ENCODE measurements around the gene PDZD7. TPM values are rescaled to one million over a fixed set of nuclear protein-coding genes. Genes with fewer than 3 reads are reported as not detected.

PDZD7 gene
- total and polyA plus RNA-seq, 10 donors, result 0.17 to 2.3 (median 1.1) TPM

- DNase-seq, result no peak
- Histone ChIP-seq H3K27me3 (replicated peaks in 1 of 7) (peaks cover 0 to under 1% (median 0%) of the 10 kb centered on the region in 7 donors), H3K27ac (no peak overlapping the region), H3K9me3 (no peaks in the 10 kb centered on the region), H3K4me3 (no peak overlapping the region), H3K36me3 (peaks cover 0 to 23% (median 17%) of the 10 kb centered on the region in 6 donors), H3K4me1 (peaks cover 10 to 63% (median 24%) of the 10 kb centered on the region in 6 donors)
- intact Hi-C loops (cut with DNase I; ENCODE audit: low total_unique reads), result no loop called here
- TF ChIP-seq CTCF (IDR thresholded peaks at IDR 0.05 in 8 of 11, conservative IDR thresholded peaks at IDR 0.05 in 3 of 11) (no peak), POLR2AphosphoS5 (IDR thresholded peaks at IDR 0.05) (no peak), POLR2A (IDR thresholded peaks at IDR 0.05) (no peak)
- 87 to 95% (median 91%) methylated on average over 4 to 22 of the region's 22 CpGs for WGBS, 5 donors
These were observed 20.6 kb downstream of the PDZD7 start for GRCh38 chr10:101010329-101010728.

GRCh38 chr10:101008823-101009423, 22.0 kb downstream of the PDZD7 start:
- no peak overlapping the region for H3K4me3 ChIP-seq
- no peak for TF ChIP-seq POLR2AphosphoS5 (IDR thresholded peaks at IDR 0.05)
- no peak for TF ChIP-seq POLR2A (IDR thresholded peaks at IDR 0.05)
- no peak for TF ChIP-seq CTCF (IDR thresholded peaks at IDR 0.05 in 8 of 11, conservative IDR thresholded peaks at IDR 0.05 in 3 of 11)
- WGBS, 5 donors, result 82 to 90% (median 84%) methylated on average over 6 of the region's 6 CpGs
- no peaks in the 10 kb centered on the region for H3K9me3 ChIP-seq
- peaks cover 0 to 37% (median 23%) of the 10 kb centered on the region in 6 donors for H3K36me3 ChIP-seq
- H3K27me3 ChIP-seq (replicated peaks in 1 of 7), result no peaks in the 10 kb centered on the region
- intact Hi-C loops (cut with DNase I; ENCODE audit: low total_unique reads), result no loop called here
- no peak for DNase-seq
- peak overlapping the region in 2 of 8 donors; percentile 23 to 45 for H3K27ac ChIP-seq
- peaks cover 10 to 65% (median 22%) of the 10 kb centered on the region in 6 donors for H3K4me1 ChIP-seq

GRCh38 chr10:101007915-101008822, 22.8 kb downstream of the PDZD7 start:
- intact Hi-C loops (cut with DNase I; ENCODE audit: low total_unique reads), result no loop called here
- no peak for DNase-seq
- Histone ChIP-seq H3K4me1 (peaks cover 6 to 65% (median 19%) of the 10 kb centered on the region in 6 donors), H3K27ac (peak overlapping the region in 5 of 8 donors; percentile 31 to 51 (median 45)), H3K36me3 (peaks cover 0 to 44% (median 30%) of the 10 kb centered on the region in 6 donors), H3K9me3 (no peaks in the 10 kb centered on the region), H3K4me3 (no peak overlapping the region), H3K27me3 (replicated peaks in 1 of 7) (no peaks in the 10 kb centered on the region)
- TF ChIP-seq CTCF (IDR thresholded peaks at IDR 0.05 in 8 of 11, conservative IDR thresholded peaks at IDR 0.05 in 3 of 11) (no peak), POLR2A (IDR thresholded peaks at IDR 0.05) (no peak), POLR2AphosphoS5 (IDR thresholded peaks at IDR 0.05) (peak in 1 of 3 donors; percentile 17)
- 62 to 81% (median 69%) methylated on average over 8 to 13 of the region's 13 CpGs for WGBS, 5 donors

Data from spleen (tissue), 11 donors.